Fibroblast of skin of right biceps (primary cell): ENCODE measurements around the gene DSC1.

ENCODE experiments used
- DNase-seq: peaks from one replicate; pipeline ENCODE4 v3.0.0-alpha.2; 2013

Gene DSC1

DNA sequence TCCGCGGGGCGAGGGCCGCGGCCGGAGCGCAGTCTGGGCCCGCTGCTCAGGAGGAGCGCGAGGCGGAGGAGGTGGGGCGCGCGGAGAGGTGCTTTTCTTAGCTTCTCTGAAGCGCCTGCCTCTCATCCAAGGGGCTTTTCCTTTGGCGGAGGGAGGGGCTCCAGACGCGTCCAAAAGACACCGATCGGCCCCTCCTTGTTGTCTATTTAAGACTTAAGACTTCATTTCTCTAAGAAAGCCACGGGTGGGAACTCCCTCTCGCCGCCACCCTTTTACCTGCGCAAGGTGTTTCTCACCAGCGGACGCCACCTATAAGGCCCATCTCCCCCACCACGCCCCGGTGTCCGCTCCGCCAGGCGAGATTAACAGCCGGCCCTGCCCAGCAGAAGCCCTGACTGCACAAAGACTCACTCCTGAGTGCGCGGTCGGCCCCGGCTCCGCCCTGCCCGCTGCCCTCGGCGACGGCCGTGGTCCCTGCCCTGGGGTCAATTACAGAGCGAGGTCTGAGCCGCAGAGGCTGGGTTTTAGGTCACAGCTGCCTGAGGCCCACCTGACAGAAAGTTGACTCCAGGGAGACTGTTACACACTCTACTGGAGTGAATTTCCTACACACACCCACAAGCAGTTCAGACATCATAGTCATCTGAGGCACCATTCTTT is 60.5 kb downstream of the DSC1 start, which contains the start of gene DSC2:
Gene DSC2 (minus strand): TSS at position 397 of the 660 bp plus-strand sequence. CDS start 450 bp downstream, outside the sequence.
- DNase-seq = no peak

DNA sequence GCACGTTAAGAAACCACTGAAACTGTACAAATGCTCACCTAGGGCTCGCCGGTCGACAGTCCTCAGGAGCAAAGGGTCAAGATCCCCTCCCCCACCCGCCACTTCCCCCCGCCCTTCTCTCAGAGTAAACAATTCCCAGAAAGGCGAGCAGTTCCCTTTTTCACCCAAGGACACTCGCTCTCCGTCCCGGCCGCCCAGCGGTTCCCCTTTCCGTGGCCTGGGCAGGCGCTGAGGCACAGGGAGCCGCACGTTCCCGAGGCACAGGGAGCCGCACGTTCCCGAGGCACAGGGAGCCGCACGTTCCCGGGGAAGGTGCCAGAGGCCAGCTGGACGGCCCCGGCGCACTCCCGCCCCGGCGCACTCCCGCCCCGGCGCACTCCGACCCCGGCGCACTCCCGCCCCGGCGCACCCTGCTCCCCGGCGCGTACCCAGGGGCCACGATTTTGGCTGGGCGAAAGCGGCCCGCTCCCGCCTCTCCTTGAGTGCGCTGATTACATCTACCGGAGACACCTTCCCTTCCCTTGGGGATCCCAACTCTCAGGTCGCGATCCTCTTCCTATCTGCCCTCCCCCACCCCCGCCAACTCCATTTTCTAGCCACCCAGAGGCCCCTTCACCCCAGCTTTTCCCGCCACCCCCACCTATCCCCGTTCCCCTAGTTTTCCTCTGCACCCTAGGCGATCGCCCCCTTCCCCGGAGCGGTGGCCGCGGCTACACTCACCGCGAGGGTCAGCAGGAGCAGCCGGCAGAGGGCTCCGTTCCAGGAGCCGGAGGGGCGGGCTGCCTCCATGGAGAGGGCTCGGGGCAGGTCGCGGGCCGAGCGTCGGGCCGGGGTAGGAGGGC is 61.3 kb downstream of the DSC1 start:
- no peak for DNase-seq

DNA sequence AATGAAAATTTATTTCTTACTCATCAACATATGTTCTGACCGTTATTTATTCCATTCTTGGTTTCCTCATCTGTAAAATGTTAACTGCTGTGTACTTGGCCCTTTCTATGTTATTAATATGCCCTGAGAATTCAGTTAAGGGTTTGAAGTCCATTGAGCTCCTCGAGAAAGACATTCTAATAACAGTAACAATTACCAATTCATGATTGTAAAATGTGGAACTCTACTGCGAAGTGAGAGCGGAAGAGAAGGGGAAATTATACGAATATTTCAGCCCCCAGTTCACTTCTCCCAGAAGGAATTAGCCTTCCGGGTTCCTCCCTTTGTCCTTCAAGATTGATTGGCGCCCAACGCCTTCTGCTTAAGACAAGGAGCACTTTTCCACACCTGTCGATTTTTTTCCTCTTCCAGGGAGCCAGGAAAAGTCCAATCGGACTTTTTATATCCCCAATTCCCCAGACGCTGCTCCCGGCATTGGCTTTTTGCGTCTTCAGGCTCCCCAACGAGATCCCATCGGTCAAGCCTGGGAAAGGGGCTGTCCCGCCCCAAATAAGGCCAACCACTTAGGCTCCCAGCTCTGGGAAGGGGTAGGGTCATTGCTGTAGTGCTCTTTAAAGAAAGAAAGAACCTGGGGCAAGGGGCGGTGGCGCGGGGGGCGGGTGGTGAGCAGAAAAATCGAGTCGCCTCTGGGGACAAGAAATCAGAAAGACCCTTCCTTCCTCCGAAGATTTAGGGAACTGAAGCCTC is 62.0 kb downstream of the DSC1 start:
- no peak for DNase-seq

DNA sequence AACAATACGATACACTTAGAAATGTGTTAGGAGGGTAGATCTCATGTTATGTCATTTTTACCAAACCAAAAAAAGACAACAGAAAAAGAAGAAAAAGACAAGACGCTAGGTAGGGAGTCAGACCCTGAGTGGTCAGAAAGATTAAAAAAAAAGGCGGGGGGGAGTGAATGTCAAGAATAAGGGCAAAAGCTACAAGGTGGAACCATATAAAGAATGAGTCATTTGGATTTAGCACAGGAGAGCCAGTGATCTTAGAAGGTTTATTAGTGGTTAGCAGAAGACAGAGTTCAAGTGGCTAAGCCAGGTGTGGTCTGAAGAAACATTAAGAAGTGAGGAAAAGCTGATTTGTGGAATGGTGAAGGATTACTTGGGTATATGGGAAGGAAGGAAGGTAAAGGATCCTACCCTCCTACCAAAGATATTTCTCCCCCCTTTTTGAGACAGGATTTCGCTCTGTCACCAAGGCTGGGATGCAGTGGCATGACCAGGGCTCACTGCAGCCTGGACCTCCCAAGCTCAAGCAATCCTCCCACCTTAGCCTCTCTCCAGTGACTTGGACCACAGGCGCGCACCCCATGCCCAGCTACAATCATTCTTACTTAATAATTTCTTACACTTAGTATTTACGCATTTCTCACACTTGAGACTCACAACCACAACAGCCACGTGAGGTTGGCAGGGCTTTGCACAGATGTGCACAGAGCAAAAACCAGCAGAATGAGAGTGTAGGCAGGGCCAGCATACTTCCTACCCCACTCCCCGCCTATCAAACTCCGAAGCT is 63.0 kb downstream of the DSC1 start:
- DNase-seq = no peak

DNA sequence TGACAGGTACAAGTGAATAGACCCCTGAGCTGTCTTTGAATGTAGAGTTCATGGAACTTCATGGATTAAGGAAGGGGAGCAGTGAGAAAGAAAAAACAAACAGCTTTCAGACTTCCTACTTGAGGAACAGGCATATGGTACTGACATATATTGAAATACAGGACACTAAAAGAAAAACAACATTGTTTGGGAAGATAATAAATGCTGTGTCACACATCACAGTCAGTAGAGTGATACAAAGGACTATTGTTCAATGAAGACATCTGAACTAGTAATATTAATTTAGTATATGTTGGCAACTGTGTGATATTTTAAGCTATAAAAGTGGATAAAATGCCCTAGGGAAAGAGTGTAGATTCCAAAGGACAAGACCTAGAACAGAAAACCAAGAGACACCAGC is 63.8 kb downstream of the DSC1 start:
- no peak for DNase-seq

DNA sequence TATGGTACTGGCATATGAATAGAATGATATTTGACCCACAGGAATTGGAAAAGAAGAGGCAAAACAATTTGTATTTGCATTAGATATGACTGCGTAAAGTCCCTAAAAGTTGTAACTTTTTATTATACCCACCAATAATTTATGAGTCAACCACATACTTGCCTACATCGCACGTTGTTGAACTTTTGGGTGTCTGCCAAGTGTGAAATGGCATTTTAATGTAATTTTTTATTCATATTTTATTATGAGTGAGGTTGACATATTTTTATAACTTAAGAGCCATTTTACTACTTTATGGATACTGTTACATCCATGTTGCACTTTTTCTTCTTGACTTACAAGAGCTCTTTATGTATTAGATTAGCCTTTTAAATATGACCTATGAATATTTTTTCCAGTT is 65.0 kb downstream of the DSC1 start:
- DNase-seq = no peak

DNA sequence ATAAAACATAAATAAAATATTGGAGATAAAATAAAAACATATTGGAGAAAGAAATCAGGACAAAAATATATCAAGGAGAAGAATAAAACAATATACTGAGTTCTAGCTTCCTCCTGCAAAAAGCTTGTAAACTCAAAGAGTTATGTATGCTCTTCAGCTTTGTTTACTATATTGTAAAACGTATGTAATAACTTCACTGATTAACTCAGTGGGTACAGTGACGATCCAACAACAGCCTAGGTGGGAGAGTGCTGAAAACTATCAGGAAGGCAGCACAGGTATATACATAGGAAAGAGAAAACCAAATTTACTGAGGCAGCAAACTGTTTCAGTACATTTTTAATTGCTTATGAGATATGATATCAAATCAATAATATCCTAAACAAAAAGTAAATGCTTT is 68.8 kb downstream of the DSC1 start:
- DNase-seq = no peak

DNA sequence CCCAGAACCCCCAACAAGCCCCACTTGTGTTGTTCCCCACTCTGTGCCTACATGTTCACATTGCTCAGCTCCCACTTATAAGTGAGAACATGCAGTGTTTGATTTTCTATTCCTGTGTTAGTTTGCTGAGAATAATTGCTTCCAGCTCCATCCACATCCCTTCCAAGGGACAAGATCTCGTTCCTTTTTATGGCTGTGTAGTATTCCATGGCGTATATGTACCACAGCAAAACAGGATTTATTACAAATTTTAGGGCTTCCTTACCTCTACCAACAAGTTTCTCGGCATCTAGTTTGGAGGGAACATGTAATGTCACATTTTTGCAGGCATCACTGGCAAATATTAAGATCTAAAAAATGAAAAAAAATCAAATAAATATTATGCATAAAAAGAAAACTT is 69.4 kb downstream of the DSC1 start:
- DNase-seq = no peak

DNA sequence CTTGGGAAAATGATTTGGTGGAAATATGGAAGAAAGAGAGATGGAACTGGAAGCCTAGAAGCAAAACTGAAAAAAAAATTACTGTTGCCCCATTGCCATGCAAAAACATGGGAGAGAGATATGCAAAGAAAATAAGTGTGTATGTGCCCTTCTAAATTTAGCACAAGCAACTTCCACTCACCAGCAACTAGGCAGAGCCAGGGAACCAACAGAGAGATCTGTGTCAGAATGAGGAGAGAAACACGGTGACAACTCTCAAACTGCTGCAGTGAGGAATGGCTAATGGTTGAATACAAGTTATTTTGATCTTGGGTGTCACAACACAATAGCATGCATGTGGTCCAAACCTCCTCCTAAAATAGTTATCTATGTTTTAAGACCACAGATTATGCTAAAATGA is 71.3 kb downstream of the DSC1 start:
- no peak for DNase-seq

DNA sequence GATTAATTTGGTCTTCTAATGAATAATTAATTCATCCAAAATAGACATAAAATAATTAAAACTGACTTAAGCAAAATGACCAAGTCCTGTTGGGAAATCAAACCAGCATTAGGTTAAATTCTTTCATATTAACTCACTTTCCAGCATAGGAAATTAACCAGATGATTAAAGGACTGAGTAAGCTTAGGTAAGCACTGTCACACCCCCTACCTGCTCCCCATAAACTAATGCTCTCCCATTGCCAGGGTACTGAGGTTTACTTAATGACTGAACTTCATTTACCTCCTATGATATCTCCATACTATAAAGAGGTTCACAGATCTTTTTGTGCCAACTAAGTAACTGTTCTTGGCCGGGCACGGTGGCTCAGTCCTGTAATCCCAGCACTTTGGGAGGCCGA is 74.1 kb downstream of the DSC1 start:
- DNase-seq = no peak

DNA sequence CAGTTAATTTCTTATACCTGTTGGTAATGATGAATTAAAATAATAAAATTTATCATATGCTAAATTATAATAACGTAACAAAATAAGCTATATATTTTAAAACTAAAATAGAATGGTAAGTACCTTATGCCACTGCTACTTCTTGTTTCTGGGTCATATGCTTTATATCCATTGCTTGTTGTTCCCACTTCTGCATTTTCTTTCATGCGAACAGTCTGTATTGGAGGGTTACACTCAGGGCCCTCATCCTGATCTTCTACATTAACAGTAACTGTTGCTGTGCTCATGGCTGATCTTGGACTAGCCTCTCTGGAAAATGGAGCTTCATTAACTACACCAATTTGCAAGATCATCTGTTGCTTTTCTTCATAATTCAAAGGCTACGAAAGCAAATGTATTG is 82.7 kb downstream of the DSC1 start:
- no peak for DNase-seq
